HepG2 (cell line): ENCODE results near the gene PTPRM. TPM values are rescaled to one million over a fixed set of nuclear protein-coding genes. Genes with fewer than 3 reads are reported as not detected.

ENCODE experiments used
- polyA plus RNA-seq, 8 experiments: library from polyadenylated mRNA; depleted of rRNA in 3 of 8; stranded (reverse) in 7 of 8; unstranded in 1 of 8; fragments of >200 nt; fragmentation: Illumina TruSeq in 4 of 8; extraction: Trizol in 4 of 8; gene quantifications; 2 replicates each; pipeline versions ENCODE4 v1.2.1 to v1.2.3, GENCODE V29; 2011 to 2016; ENCODE audit warnings: low read depth in 4 of 8, missing spikeins in 1 of 8, mixed read lengths in 1 of 8; ENCODE audit not compliant: insufficient read depth in 1 of 8
- small RNA-seq, 3 experiments: library from RNA; depleted of rRNA; stranded (forward); fragments of <200 nt; gene quantifications; one replicate each; pipeline ENCODE3, GENCODE V24; 2012; ENCODE audit warnings: low read depth in 2 of 3, low replicate concordance in 1 of 3; ENCODE audit not compliant: insufficient read length in 3 of 3, insufficient read depth in 2 of 3
- total RNA-seq, 5 experiments: library from RNA; depleted of rRNA; stranded (reverse); fragments of >200 nt; fragmentation: Illumina TruSeq; extraction: Trizol; gene quantifications; 2 replicates each; pipeline ENCODE4 v1.2.3, GENCODE V29; 2016; ENCODE audit warnings: low read depth in 1 of 5

PTPRM gene
- total and polyA plus RNA-seq, 2 of the 13 experiments (the other 11 are each of a cell fraction or from before 2014, with no cell fraction given): 12.6 to 108 TPM

Small RNA genes within 50 kb of the gene (small RNA-seq; reads per million reads assigned to genes)
- gene AP001094.1 (0 reads per million in 3 experiments), gene RF00012 (0 reads per million in 3 experiments)
